ENCODE measurements around the gene KCP. TPM values are rescaled to one million over a fixed set of nuclear protein-coding genes. Genes with fewer than 3 reads are reported as not detected.

The KCP gene
- total and polyA plus RNA-seq, 4 donors = 0.15 to 6.1 (median 2.1) TPM; not detected in 1

DNA sequence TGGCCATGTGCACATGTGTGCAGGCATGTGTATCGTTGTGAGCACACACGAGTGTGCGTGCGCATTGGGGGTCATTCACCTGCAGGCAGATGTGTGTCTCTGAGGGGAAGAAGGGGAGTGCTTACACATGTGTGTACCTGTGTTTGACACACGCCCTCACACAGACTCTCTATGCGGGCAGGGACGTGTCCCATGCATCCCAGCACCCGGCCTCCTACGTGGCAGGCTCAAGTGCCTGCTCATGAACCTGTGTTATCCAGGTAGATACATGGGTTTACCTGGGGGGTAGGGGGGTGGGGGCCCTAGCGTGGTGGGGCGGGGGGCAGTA lies 18.6 kb downstream of the KCP start:
- Histone ChIP-seq H3K27ac (ENCODE audit: low read depth in 1 of 2, low read length in 2 of 2) (no peak overlapping the region), H3K4me3 (ENCODE audit: low read length in 2 of 2) (no peak overlapping the region), H3K4me1 (ENCODE audit: control insufficient read depth in 1 of 2, insufficient read depth in 2 of 2, low read length in 2 of 2) (no peaks in the 10 kb centered on the region), H3K9me3 (ENCODE audit: control insufficient read depth, low read length) (no peaks in the 10 kb centered on the region), H3K36me3 (ENCODE audit: control insufficient read depth in 1 of 2, insufficient read depth in 2 of 2, low read length in 1 of 2) (no peaks in the 10 kb centered on the region), H3K27me3 (ENCODE audit: control insufficient read depth in 1 of 2, insufficient read depth in 2 of 2, low read length in 1 of 2) (no peaks in the 10 kb centered on the region)
- intact Hi-C loops (cut with DNase I) = no loop called here
- 86 to 87% methylated on average over 11 of the region's 11 CpGs for WGBS, 2 donors
- no peak for ATAC-seq (ENCODE audit: low FRiP score)
- DNase-seq = no peak

DNA sequence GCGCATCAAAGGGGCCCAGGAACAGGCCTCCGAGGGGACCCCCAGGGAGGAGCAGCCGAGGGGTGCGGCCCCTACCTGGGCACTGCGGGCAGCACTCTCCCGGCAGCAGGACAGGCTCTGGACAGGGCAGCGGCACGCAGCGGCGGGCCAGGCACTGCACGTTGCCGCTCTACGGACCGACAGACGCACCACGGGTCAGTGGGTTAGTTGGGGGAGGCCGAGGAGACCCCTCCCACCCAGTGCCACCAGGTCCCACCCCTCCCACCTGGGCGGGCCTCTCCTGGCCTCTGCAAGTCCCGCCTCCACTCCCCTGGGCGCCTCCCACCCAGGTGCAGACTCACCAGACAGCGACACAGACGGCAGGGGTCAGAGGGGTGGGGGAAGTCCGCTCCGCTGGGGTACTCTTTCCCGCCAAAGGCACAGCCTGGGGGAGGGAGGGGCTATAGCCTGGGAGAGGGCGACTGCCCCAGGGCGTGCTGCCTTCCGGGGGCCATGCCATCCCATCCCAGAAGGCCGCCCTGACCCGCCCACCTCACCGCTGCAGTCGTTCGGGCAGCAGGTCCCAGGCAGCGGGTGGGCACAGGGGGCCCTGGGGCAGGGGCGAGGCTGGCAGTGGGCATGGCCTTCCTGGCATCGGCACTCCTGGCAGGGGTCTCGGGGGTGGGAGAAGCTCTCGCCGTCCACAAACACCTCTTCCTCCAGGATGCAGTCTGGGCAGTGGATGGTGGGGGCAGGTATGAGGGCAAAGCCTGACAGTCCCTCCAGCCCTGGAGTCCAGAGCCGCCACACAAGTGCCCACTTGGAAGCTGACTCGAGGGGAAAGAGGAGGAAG lies 19.2 kb downstream of the KCP start:
- no peak overlapping the region for H3K27ac ChIP-seq (ENCODE audit: low read depth in 1 of 2, low read length in 2 of 2)
- no peaks in the 10 kb centered on the region for H3K36me3 ChIP-seq (ENCODE audit: control insufficient read depth in 1 of 2, insufficient read depth in 2 of 2, low read length in 1 of 2)
- no peak overlapping the region for H3K4me3 ChIP-seq (ENCODE audit: low read length in 2 of 2)
- ATAC-seq (ENCODE audit: low FRiP score) = no peak
- peak in 1 of 2 donors; percentile 75 for DNase-seq
- no peaks in the 10 kb centered on the region for H3K27me3 ChIP-seq (ENCODE audit: control insufficient read depth in 1 of 2, insufficient read depth in 2 of 2, low read length in 1 of 2)
- no peaks in the 10 kb centered on the region for H3K4me1 ChIP-seq (ENCODE audit: control insufficient read depth in 1 of 2, insufficient read depth in 2 of 2, low read length in 2 of 2)
- no peaks in the 10 kb centered on the region for H3K9me3 ChIP-seq (ENCODE audit: control insufficient read depth, low read length)
- intact Hi-C loops (cut with DNase I) = no loop called here
- WGBS, 2 donors = 40 to 49% methylated on average over 32 to 41 of the region's 41 CpGs

DNA sequence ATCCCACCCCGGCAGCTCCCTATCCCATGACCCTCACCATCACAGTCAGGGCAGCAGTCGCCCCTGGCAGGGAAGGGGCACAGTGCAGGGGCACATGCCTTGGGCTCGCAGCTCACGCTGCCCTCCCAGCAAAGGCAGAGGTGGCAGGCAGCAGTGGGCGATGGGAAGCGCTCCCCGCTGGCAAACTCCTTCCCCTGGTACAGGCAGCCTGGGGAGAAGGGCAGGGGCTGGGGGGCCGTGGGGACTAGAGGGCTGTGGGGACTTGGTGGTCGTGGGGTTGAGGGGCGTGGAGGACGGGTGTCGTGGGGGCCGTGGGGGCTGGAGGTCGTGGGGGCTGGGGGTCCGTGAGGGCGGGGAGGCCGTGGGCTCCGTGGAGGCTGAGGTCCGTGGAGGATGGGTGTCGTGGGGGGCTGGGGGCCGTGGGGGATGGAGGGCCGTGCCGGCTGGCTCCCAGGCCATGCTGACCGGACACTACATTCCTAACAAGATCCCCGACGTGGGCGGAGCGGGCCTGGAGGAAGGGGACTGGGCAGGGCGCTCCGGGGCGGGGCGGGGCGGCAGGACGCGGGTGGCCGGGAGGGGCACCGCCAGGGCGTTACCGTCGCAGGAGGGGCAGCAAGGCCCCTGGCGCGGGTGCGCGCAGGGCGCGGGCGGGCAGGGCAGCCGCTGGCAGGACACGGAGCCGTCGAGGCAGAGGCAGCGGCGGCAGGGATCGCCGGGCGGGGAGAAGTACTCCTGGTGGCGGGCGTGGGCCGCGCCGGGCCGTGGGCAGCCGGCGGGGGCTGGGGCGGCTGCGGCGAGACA lies 20.0 kb downstream of the KCP start:
- DNase-seq = peak in 1 of 2 donors; percentile 79
- intact Hi-C loops (cut with DNase I) = no loop called here
- Histone ChIP-seq H3K4me1 (ENCODE audit: control insufficient read depth in 1 of 2, insufficient read depth in 2 of 2, low read length in 2 of 2) (no peaks in the 10 kb centered on the region), H3K27me3 (ENCODE audit: control insufficient read depth in 1 of 2, insufficient read depth in 2 of 2, low read length in 1 of 2) (no peaks in the 10 kb centered on the region), H3K36me3 (ENCODE audit: control insufficient read depth in 1 of 2, insufficient read depth in 2 of 2, low read length in 1 of 2) (no peaks in the 10 kb centered on the region), H3K4me3 (ENCODE audit: low read length in 2 of 2) (no peak overlapping the region), H3K9me3 (ENCODE audit: control insufficient read depth, low read length) (no peaks in the 10 kb centered on the region), H3K27ac (ENCODE audit: low read depth in 1 of 2, low read length in 2 of 2) (no peak overlapping the region)
- ATAC-seq (ENCODE audit: low FRiP score) = no peak
- 28 to 31% methylated on average over 48 to 67 of the region's 67 CpGs for WGBS, 2 donors

DNA sequence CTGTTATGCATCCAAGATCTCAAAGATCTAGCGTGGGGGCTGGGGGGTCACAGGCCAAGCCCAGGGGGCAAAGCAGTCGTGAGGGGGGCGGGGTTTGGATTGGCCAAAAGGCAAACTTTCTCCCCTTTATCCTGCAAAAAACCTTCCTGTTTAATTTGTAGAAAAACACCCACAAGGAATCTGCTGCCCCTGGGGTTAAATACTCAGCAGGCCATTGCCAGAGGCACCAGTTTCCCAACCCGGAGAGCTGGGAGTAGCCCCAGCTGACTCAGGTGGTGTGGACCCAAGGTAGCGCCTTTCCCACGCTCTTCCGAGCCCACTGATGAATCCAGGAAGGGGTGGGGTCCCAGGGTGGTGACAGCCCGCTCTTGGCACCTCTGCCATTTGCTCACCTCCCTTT lies 21.4 kb downstream of the KCP start:
- 75% methylated on average over 8 of the region's 8 CpGs for WGBS, 2 donors
- intact Hi-C loops (cut with DNase I) = loop anchor here in 1 of 2 donors (10.0 kb wide), 1 partner anchor 414 kb away; the partner anchor contains the start of gene METTL2B
- no peak overlapping the region for H3K27ac ChIP-seq (ENCODE audit: low read depth in 1 of 2, low read length in 2 of 2)

DNA sequence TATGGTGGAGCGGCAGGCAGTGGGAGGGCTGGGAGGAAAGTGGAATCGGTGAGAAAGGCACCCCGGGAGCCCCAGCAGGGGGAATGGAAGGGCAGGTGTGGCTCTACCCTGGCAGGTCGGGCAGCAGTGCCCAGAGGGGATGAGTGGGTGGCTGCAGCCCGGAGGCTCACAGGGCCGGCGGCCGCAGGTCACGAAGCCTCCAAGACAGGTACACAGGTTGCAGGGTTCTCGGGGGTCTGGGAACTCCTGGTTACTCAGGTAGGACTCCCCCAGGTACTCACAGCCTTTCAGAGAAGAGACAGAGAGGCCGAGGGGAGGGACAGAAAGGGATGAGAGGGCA lies 21.8 kb downstream of the KCP start:
- no peak overlapping the region for H3K27ac ChIP-seq (ENCODE audit: low read depth in 1 of 2, low read length in 2 of 2)
- ATAC-seq (ENCODE audit: low FRiP score) = no peak
- intact Hi-C loops (cut with DNase I) = loop anchor here in 1 of 2 donors (10.0 kb wide), 1 partner anchor 414 kb away; the partner anchor contains the start of gene METTL2B
- no peak overlapping the region for H3K4me3 ChIP-seq (ENCODE audit: low read length in 2 of 2)
- H3K4me1 ChIP-seq (ENCODE audit: control insufficient read depth in 1 of 2, insufficient read depth in 2 of 2, low read length in 2 of 2) = no peaks in the 10 kb centered on the region
- no peaks in the 10 kb centered on the region for H3K36me3 ChIP-seq (ENCODE audit: control insufficient read depth in 1 of 2, insufficient read depth in 2 of 2, low read length in 1 of 2)
- no peak for DNase-seq
- no peaks in the 10 kb centered on the region for H3K27me3 ChIP-seq (ENCODE audit: control insufficient read depth in 1 of 2, insufficient read depth in 2 of 2, low read length in 1 of 2)
- H3K9me3 ChIP-seq (ENCODE audit: control insufficient read depth, low read length) = no peaks in the 10 kb centered on the region
- WGBS, 2 donors = 78 to 82% methylated on average over 11 of the region's 11 CpGs

More for the DNA sequence above, 21.4 kb downstream of the KCP start:
- Histone ChIP-seq H3K27me3 (ENCODE audit: control insufficient read depth in 1 of 2, insufficient read depth in 2 of 2, low read length in 1 of 2) (no peaks in the 10 kb centered on the region), H3K9me3 (ENCODE audit: control insufficient read depth, low read length) (no peaks in the 10 kb centered on the region), H3K36me3 (ENCODE audit: control insufficient read depth in 1 of 2, insufficient read depth in 2 of 2, low read length in 1 of 2) (no peaks in the 10 kb centered on the region), H3K4me1 (ENCODE audit: control insufficient read depth in 1 of 2, insufficient read depth in 2 of 2, low read length in 2 of 2) (no peaks in the 10 kb centered on the region), H3K4me3 (ENCODE audit: low read length in 2 of 2) (no peak overlapping the region)
- ATAC-seq (ENCODE audit: low FRiP score) (no peak), DNase-seq (peak in 1 of 2 donors; percentile 62)

DNA sequence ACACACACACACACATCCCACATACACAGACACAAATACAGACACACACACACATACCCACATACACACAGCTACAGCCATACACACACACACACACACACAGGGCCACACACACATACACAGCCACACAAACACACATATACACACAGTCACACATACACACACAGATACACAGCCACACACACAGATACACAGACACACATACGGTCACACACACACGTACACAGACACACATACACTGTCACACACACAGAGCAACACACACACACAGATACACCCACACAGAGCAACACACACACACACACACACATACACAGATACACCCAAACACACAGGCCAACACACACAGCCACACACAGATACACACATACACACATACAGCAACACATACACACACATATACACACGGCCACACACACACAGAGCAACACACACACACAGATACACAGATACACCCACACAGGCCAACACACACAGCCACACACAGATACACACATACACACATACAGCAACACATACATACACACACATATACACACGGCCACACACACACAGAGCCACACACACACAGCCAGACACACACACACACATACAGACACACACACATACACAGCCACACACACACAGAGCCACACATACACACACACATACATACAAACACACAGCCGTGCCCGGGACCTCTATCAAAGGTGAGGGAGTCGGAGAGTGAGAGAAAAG lies 22.3 kb downstream of the KCP start:
- no peak overlapping the region for H3K4me3 ChIP-seq (ENCODE audit: low read length in 2 of 2)
- 86 to 91% methylated on average over 7 of the region's 7 CpGs for WGBS, 2 donors
- intact Hi-C loops (cut with DNase I) = loop anchor here in 1 of 2 donors (10.0 kb wide), 1 partner anchor 413 kb away; the partner anchor contains the start of gene METTL2B
- H3K27ac ChIP-seq (ENCODE audit: low read depth in 1 of 2, low read length in 2 of 2) = no peak overlapping the region
- H3K27me3 ChIP-seq (ENCODE audit: control insufficient read depth in 1 of 2, insufficient read depth in 2 of 2, low read length in 1 of 2) = no peaks in the 10 kb centered on the region
- H3K4me1 ChIP-seq (ENCODE audit: control insufficient read depth in 1 of 2, insufficient read depth in 2 of 2, low read length in 2 of 2) = no peaks in the 10 kb centered on the region
- DNase-seq (peak in 1 of 2 donors; percentile 49), ATAC-seq (ENCODE audit: low FRiP score) (no peak)
- H3K9me3 ChIP-seq (ENCODE audit: control insufficient read depth, low read length) = no peaks in the 10 kb centered on the region
- no peaks in the 10 kb centered on the region for H3K36me3 ChIP-seq (ENCODE audit: control insufficient read depth in 1 of 2, insufficient read depth in 2 of 2, low read length in 1 of 2)

DNA sequence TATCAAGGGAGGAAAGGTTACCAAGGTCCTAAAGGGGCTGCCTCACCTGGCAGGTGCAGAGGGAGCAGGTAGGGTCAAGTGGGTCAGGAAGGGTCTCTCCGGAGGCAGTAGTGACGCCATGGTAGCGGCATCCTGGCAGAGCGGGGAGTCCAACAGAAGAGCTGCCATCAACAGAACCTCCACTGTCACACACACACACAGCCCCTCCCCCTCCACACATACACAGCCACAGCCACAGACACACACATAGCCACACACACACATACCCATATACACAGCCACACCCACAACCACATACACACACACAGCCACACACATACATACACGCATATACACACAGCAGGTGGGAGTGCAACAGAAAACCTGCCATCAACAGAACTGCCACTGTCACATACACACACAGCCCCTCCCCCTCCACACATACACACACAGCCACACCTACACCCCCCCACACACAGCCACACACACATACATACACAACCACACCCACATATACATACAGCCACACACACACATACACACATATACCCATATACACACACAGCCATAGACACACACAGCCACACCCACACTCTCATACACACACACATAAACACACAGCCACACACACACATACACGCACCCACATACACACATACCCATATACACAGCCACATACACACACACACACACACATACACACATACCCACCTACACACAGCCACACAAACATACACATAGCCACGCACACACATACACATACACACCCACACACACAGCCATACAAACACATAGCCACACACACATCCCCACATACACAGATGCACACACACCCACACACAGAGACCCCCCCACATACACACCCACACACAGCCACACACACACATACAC lies 23.1 kb downstream of the KCP start:
- Histone ChIP-seq H3K27me3 (ENCODE audit: control insufficient read depth in 1 of 2, insufficient read depth in 2 of 2, low read length in 1 of 2) (no peaks in the 10 kb centered on the region), H3K36me3 (ENCODE audit: control insufficient read depth in 1 of 2, insufficient read depth in 2 of 2, low read length in 1 of 2) (no peaks in the 10 kb centered on the region), H3K27ac (ENCODE audit: low read depth in 1 of 2, low read length in 2 of 2) (no peak overlapping the region), H3K9me3 (ENCODE audit: control insufficient read depth, low read length) (no peaks in the 10 kb centered on the region), H3K4me3 (ENCODE audit: low read length in 2 of 2) (no peak overlapping the region), H3K4me1 (ENCODE audit: control insufficient read depth in 1 of 2, insufficient read depth in 2 of 2, low read length in 2 of 2) (no peaks in the 10 kb centered on the region)
- DNase-seq (peak in 1 of 2 donors; percentile 38), ATAC-seq (ENCODE audit: low FRiP score) (no peak)
- WGBS, 2 donors = 84 to 90% methylated on average over 5 to 7 of the region's 7 CpGs
- intact Hi-C loops (cut with DNase I) = loop anchor here in 1 of 2 donors (10.0 kb wide), 1 partner anchor 413 kb away; the partner anchor contains the start of gene METTL2B

All from aorta (tissue), 5 donors.